NB4 (cell line): Measurements from ENCODE around the gene ALOX5.

Experiments
- POLR2A ChIP-seq: IDR thresholded peaks from 2 replicates; pipeline ENCODE4 v1.6.1; 2011; ENCODE audit warnings: mild to moderate bottlenecking; ENCODE audit not compliant: insufficient read length; ENCODE audit errors: extremely low read depth
- TF ChIP-seq, protein P1 (sequence below): IDR thresholded peaks from one replicate; pipeline ENCODE4 v1.5.1; 2012; ENCODE audit warnings: low read depth, low read length

DNA sequence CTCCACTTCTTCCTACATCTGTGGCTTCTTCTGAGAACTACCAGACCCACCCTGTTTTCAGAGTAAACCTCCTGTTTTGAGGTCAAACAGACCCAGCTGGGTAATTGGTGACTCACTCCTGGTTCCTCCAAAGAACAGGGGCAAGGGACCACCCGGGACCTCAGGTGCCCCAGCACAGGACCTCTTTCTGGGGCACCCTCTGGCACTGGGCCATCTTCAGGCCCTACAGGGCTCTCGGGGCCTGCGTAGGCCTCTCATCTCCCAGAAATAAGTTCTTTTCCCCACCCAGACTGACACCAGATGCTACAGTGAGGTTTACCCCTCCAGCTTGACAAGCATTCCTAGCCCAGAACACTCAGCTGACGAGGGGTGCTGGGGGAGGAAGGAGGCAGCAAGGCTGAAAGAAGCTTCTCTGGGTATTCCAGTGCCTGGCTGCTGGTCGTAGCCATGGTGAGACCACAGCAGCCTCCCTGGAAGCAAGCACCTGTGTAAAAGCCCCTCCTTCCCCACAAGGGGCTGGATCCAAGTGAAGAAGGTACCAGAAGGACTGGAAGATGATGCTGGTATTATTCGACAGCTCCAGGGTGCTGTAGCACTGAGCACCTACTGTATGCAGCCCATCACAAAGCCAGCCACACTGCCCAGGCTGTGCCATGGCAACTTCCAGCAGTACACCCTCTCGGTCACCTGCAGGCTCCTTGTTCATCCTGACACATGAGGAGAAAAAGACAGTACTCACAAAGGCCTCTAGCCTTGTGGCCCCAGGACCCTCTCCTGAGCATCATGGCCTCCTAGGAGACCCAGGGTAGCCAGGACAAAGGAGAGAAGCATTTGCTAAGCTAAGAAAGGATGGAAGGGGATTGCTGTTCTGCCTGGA lies 47.4 kb downstream of the ALOX5 start:
- TF ChIP-seq, protein P1, sequence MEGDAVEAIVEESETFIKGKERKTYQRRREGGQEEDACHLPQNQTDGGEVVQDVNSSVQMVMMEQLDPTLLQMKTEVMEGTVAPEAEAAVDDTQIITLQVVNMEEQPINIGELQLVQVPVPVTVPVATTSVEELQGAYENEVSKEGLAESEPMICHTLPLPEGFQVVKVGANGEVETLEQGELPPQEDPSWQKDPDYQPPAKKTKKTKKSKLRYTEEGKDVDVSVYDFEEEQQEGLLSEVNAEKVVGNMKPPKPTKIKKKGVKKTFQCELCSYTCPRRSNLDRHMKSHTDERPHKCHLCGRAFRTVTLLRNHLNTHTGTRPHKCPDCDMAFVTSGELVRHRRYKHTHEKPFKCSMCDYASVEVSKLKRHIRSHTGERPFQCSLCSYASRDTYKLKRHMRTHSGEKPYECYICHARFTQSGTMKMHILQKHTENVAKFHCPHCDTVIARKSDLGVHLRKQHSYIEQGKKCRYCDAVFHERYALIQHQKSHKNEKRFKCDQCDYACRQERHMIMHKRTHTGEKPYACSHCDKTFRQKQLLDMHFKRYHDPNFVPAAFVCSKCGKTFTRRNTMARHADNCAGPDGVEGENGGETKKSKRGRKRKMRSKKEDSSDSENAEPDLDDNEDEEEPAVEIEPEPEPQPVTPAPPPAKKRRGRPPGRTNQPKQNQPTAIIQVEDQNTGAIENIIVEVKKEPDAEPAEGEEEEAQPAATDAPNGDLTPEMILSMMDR: no peak
- TF ChIP-seq POLR2A: no peak
